Esophagus muscularis mucosa (tissue), 4 donors: Measurements from ENCODE around the gene ATG3.

ENCODE experiments used
- EP300 ChIP-seq: sonication (generic); formaldehyde crosslinking; IDR thresholded peaks from one replicate; pipeline ENCODE4 v1.6.1; 2017; ENCODE audit warnings: antibody characterized with exemption
- POLR2A ChIP-seq: fragments of 450-650 bp; IDR thresholded peaks from one replicate; pipeline ENCODE4 v1.6.1; 2017; ENCODE audit warnings: antibody characterized with exemption, moderate library complexity, mild to moderate bottlenecking, low read depth
- POLR2AphosphoS5 ChIP-seq, 2 donors: sonication (generic); formaldehyde crosslinking; IDR thresholded peaks; one replicate each; pipeline ENCODE4 v1.6.1; 2017; ENCODE audit warnings: antibody characterized with exemption in 2 of 2
- TF ChIP-seq, protein P1 (sequence below), 3 experiments: fragments of 200-600 bp in 2 of 3; fragments of 450-650 bp in 1 of 3; sonication (generic) in 2 of 3; IDR thresholded peaks; one replicate each; pipeline ENCODE4 v1.5.1; 2017 to 2019; ENCODE audit warnings: antibody characterized with exemption in 3 of 3, mild to moderate bottlenecking in 2 of 3, moderate library complexity in 1 of 3

- TF ChIP-seq, protein P1, sequence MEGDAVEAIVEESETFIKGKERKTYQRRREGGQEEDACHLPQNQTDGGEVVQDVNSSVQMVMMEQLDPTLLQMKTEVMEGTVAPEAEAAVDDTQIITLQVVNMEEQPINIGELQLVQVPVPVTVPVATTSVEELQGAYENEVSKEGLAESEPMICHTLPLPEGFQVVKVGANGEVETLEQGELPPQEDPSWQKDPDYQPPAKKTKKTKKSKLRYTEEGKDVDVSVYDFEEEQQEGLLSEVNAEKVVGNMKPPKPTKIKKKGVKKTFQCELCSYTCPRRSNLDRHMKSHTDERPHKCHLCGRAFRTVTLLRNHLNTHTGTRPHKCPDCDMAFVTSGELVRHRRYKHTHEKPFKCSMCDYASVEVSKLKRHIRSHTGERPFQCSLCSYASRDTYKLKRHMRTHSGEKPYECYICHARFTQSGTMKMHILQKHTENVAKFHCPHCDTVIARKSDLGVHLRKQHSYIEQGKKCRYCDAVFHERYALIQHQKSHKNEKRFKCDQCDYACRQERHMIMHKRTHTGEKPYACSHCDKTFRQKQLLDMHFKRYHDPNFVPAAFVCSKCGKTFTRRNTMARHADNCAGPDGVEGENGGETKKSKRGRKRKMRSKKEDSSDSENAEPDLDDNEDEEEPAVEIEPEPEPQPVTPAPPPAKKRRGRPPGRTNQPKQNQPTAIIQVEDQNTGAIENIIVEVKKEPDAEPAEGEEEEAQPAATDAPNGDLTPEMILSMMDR (IDR thresholded peaks at IDR 0.05) = no peak
- no peak for TF ChIP-seq POLR2A
- no peak for TF ChIP-seq EP300
- TF ChIP-seq POLR2AphosphoS5 (IDR thresholded peaks at IDR 0.05) = no peak
These were observed 46.1 kb upstream of the ATG3 start for GRCh38 chr3:112607863-112608262.
